ENCODE data around the gene APBB3. TPM values are rescaled to one million over a fixed set of nuclear protein-coding genes. Genes with fewer than 3 reads are reported as not detected.
A peak's percentile ranks its signal among the peaks of the same experiment; 100 is the strongest.

Gene APBB3
- polyA plus RNA-seq, 1 experiment = 24.3 TPM

GRCh38 chr5:140547508-140548299, 16.7 kb downstream of the APBB3 start, which contains the start of gene EIF4EBP3:
EIF4EBP3 (plus strand) TSS chr5:140547662; CDS start chr5:140547738, 76 bp downstream.
- DNase-seq (ENCODE audit: low read depth) = peak; percentile 82
- Histone ChIP-seq H3K4me3 (ENCODE audit: low read depth, low read length) (peak within 1 kb of the TSS; percentile 43), H3K27me3 (ENCODE audit: control insufficient read depth, insufficient read depth, low read length) (no peaks in the 10 kb centered on the region), H3K36me3 (ENCODE audit: control insufficient read depth, insufficient read depth, low read length) (peaks cover 15% of the 10 kb centered on the region)
- POLR2A ChIA-PET = interaction anchor here (0.8 to 2.1 kb wide), 2 partner anchors 10 to 99 kb away, joined by 4 to 10 read pairs; partner anchors contain the start of gene SRA1
- peak; percentile 65 for TF ChIP-seq CTCF (IDR thresholded peaks at IDR 0.05; ENCODE audit: insufficient read depth, low read depth, low read length)
- CTCF ChIA-PET = interaction anchor here (0.6 to 1.7 kb wide), 16 partner anchors 9 to 182 kb away, joined by 3 to 9 read pairs (median 3); partner anchors contain the start of genes APBB3, IK, NDUFA2 and SRA1

- ChIA-PET POLR2A (interaction anchor here (0.8 to 2.1 kb wide), 2 partner anchors 10 to 100 kb away, joined by 4 to 10 read pairs; partner anchors contain the start of gene SRA1), CTCF (interaction anchor here (0.7 to 1.7 kb wide), 12 partner anchors 8 to 195 kb away, joined by 3 to 9 read pairs (median 4); partner anchors contain the start of genes APBB3, IK, NDUFA2 and SRA1)
- no peak overlapping the region for H3K4me3 ChIP-seq (ENCODE audit: low read depth, low read length)
- H3K27me3 ChIP-seq (ENCODE audit: control insufficient read depth, insufficient read depth, low read length) = no peaks in the 10 kb centered on the region
- TF ChIP-seq CTCF (IDR thresholded peaks at IDR 0.05; ENCODE audit: insufficient read depth, low read depth, low read length) = no peak
- peaks cover 15% of the 10 kb centered on the region for H3K36me3 ChIP-seq (ENCODE audit: control insufficient read depth, insufficient read depth, low read length)
- DNase-seq (ENCODE audit: low read depth) = no peak
Observed at GRCh38 chr5:140546851-140547507, 17.4 kb downstream of the APBB3 start.

- TF ChIP-seq CTCF (IDR thresholded peaks at IDR 0.05; ENCODE audit: insufficient read depth, low read depth, low read length) = no peak
- POLR2A ChIA-PET = no interaction called here
- Histone ChIP-seq H3K27me3 (ENCODE audit: control insufficient read depth, insufficient read depth, low read length) (no peaks in the 10 kb centered on the region), H3K36me3 (ENCODE audit: control insufficient read depth, insufficient read depth, low read length) (peaks cover 9% of the 10 kb centered on the region), H3K4me3 (ENCODE audit: low read depth, low read length) (no peak overlapping the region)
- CTCF ChIA-PET = interaction anchor here (0.7 kb wide), 1 partner anchor 627 kb away, joined by 3 read pairs; no protein-coding TSS in a partner anchor
- DNase-seq (ENCODE audit: low read depth) = no peak
Observed at GRCh38 chr5:140545606-140546005, 18.8 kb downstream of the APBB3 start.

- POLR2A ChIA-PET = no interaction called here
- CTCF ChIA-PET = no interaction called here
- H3K36me3 ChIP-seq (ENCODE audit: control insufficient read depth, insufficient read depth, low read length) = peaks cover 3% of the 10 kb centered on the region; the same call in 1 of the 2 replicates
Observed at GRCh38 chr5:140544986-140545385, 19.4 kb downstream of the APBB3 start.

More at GRCh38 chr5:140544986-140545385, 19.4 kb downstream of the APBB3 start:
- TF ChIP-seq CTCF (IDR thresholded peaks at IDR 0.05; ENCODE audit: insufficient read depth, low read depth, low read length) = no peak
- Histone ChIP-seq H3K27me3 (ENCODE audit: control insufficient read depth, insufficient read depth, low read length) (no peaks in the 10 kb centered on the region), H3K4me3 (ENCODE audit: low read depth, low read length) (no peak overlapping the region)
- DNase-seq (ENCODE audit: low read depth) = no peak

Data from BJ (cell line).